Stimulated activated CD8-positive, alpha-beta memory T cell treated with anti-CD3 and anti-CD28 coated beads, Interleukin-4, amount 100 ng/mL, for 1 hour (primary cell): ENCODE measurements around the gene MCCD1.

Source experiments
- DNase-seq, 2 donors: peaks; one replicate each; pipeline ENCODE4 v3.0.0-alpha.2; 2020; ENCODE audit warnings: low read depth in 2 of 2, low spot score in 1 of 2

MCCD1 gene

GRCh38 chr6:31510007-31510406, 18.8 kb upstream of the MCCD1 start:
- no peak for DNase-seq

- no peak for DNase-seq
These were observed 15.2 kb upstream of the MCCD1 start for GRCh38 chr6:31513456-31514165.

- DNase-seq, result no peak
These were observed 6.9 kb upstream of the MCCD1 start for GRCh38 chr6:31521835-31522234.

GRCh38 chr6:31525553-31525931, 3.2 kb upstream of the MCCD1 start:
- DNase-seq, result no peak

- DNase-seq, result no peak
These were observed 2.7 kb upstream of the MCCD1 start for GRCh38 chr6:31525932-31526591.

- no peak for DNase-seq
These were observed 420 bp upstream of the MCCD1 start for GRCh38 chr6:31528307-31528777.

GRCh38 chr6:31529329-31530150, 778 bp downstream of the MCCD1 start:
- no peak for DNase-seq

GRCh38 chr6:31530659-31531058, 1.9 kb downstream of the MCCD1 start:
- DNase-seq, result no peak

- no peak for DNase-seq
These were observed 2.4 kb downstream of the MCCD1 start for GRCh38 chr6:31531162-31531561.

- DNase-seq, result no peak
These were observed 3.2 kb downstream of the MCCD1 start for GRCh38 chr6:31531771-31532643.

GRCh38 chr6:31532644-31533454, 4.1 kb downstream of the MCCD1 start:
- DNase-seq, result no peak

- no peak for DNase-seq
These were observed 4.7 kb downstream of the MCCD1 start for GRCh38 chr6:31533455-31533841.

- no peak for DNase-seq
These were observed 5.2 kb downstream of the MCCD1 start for GRCh38 chr6:31534011-31534410.

GRCh38 chr6:31534521-31535040, 5.8 kb downstream of the MCCD1 start:
- no peak for DNase-seq

- no peak for DNase-seq
These were observed 7.0 kb downstream of the MCCD1 start for GRCh38 chr6:31535538-31536324.

GRCh38 chr6:31538805-31539400, 10.1 kb downstream of the MCCD1 start:
- DNase-seq, result no peak

- no peak for DNase-seq
These were observed 11.9 kb downstream of the MCCD1 start for GRCh38 chr6:31540640-31541039.

- DNase-seq, result peak; percentile 25 to 38
These were observed 12.4 kb downstream of the MCCD1 start for GRCh38 chr6:31541059-31541657.
